Measurements from ENCODE around the gene ZNF17.
A peak's percentile ranks its signal among the peaks of the same experiment; 100 is the strongest.

ZNF17 gene

DNA sequence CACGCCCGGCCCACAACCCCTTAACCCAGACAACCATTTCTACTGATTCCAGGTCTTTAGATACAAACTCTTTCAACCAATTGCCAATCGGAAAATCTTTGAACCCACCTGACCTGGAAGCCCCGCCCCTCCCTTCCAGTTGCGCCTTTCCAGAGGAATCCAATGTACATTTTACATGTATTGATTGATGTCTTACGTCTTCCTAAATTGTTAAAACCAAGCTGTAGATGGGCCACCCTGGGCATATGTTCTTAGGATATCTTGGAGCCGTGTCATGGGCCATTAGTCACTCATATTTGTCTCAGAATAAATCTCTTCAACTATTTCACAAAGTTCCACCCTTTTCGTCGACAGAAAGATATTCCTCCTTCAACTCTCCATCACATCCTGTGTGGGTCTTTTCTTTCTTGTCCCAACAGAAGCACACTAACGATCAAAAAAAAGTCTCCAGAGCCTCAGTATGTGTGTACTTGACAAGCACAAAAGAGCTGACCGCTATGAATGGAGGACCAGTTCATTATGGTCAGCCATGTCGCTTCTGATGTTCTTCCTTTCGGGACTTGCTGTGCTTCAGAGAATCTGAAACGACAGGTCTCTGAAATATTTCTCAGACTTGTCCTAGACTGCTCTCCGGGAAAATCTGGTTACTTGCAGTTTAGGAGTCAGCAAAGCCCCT lies 23.6 kb downstream of the ZNF17 start:
- DNase-seq: no peak

DNA sequence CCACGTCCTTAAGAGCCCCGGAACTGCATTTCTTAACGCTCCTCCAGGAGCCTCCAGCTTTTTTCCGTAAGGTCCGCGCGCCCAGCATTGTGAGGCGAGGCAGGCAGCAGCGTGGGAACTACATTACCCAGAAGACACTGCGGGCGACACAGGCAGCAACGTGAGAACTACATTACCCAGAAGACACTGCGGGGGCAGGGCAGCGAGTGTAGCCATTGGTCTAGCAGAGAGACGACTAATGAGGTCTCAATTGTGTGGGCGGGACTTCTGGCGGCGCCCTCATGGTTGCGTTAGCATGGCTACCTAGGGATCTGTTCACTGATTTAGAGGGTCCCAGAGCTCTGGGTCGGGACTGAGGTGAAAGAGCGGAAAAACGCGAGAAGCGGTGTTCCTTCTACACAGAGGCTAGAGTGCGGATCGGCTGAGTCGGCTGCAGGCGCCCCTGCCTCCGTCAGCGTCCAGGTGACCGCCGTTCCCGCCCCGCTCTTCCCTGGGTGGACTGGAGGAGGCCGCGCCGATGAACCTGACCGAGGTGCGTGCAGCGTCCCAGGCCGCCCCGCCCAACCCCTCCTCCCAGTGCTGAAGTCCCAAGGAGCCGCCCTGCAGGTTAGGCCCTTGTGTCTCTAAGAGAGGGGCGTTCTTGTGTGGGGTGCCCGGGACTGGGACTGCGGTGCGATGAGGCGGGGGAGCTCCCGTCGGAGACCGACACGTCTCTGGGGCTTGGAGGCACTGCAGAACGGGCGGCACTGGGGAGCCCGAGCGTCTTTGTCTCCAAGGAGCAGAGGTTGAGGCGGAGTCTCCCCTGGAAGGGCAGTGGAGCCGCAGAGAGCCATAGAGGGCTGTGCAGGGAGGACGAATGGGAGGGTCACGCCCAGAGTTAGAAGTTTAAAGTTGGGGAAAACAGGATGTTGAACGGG lies 24.4 kb downstream of the ZNF17 start, which contains the start of gene ZNF749:
ZNF749 (plus strand) TSS at position 264 of the 917 bp plus-strand sequence; CDS start at position 518, 254 bp downstream.
- peak; percentile 98 for DNase-seq

DNA sequence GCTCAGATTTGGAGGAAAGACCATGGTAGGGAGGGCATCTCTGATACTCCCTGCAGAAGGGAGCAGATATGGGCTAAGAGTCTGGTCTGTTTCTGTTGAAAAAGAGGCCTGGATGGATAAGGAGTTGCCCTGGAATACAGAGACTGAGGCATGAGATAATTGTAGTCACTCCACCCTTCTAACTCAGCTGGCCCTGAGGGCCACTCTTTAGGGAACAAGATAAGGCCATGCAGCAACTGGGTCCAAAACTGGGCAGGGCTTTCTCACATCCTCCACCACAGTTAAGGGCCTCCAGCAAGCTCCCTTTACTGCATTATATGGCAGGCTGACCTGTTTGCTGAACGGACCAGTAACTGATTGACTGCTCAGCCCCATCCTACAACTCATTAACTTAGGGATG lies 25.5 kb downstream of the ZNF17 start:
- DNase-seq: no peak

DNA sequence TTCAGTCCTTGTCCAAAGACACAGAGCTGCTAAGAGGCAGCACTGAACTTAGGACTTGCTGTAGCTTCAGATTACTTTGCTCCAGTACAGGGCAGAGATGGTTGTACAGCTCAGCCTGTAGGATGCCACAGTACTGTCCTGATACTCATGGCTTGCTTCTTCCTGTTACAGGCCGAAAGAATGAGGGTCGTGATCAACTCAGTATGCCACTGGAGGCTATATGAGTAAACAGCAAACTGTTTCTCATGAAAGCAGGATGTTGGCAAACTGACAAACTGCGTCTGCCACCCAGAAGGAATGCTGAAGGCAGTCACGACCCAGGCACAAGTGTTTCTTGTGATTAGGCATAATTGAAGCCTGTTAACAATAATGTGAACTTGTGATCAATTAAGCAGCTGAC lies 27.0 kb downstream of the ZNF17 start:
- no peak for DNase-seq

DNA sequence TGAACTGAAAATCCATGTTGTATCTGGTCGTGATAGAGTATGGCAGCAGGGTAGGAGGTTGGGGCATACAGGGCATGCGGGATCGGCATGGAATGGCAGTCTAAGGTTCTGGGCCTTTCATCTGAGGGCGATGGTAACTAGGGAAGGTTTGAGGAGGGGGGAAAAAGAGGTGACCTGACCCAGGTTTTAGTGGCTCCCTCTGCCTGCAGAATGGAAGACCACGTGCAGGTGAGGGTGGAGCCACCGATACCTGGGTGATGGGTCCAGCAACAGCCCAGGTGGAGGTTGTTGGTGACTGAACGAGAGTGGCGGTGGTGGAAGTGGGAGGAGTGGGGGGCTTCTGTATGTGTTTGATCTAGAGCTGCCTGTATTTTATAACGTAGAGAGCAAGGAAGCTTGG lies 28.0 kb downstream of the ZNF17 start:
- no peak for DNase-seq

DNA sequence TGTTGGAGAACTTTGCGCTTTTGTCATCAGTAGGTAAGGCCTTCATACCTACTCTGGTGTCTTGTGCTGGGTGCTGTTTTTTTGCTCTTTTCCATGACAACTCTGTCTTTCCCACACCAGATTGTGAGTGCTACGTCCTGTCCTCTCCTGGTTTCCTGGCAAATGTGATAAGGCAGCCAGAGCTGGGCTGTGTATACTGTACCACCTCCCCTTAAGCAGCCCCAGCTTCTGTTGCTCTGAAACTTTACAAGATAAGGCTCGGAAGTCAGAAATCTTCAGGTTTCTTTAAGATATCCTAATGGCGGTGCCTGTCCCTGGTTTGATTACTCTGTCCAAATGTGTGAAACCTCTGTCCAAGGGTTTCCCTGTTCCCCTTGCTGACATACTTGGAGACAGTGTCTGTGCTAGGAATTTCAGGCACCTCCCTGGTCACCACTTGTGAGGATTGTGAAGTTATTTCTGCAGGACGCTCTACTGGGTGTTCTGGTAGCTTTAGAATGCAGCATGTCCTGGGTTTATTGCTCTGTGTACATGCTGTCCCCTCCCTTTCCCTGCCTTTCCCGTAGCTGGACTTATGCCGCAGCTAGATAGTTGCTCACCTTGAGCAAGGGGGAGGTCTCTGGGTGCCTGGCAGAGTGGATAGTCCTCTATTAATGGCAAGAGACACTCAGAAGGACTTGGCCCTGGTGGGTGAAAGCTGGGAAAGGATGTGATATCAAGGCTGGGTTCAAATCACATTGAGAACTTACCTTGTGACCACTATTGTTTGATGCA lies 31.2 kb downstream of the ZNF17 start:
- DNase-seq: no peak

DNA sequence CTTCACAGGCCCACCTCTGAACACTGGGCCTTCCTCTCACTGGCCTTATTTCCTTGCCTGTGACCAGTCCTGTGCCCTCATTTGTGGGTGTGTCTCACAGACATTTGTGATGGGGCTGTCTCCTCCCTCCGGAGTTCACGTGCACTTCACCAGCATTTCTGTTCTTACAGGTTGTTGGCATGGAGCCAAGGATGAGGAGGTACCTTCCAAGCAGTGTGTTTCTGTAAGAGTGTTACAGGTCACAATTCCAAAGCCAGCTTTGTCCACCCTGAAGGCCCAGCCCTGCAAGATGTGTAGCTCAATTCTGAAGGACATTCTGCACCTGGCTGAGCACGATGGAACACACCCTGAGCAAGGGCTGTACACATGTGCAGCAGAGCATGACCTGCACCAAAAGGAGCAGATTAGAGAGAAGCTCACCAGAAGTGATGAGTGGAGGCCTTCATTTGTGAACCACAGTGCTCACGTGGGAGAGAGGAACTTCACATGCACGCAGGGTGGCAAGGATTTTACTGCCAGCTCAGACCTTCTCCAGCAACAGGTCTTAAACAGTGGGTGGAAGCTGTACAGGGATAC lies 32.2 kb downstream of the ZNF17 start:
- DNase-seq: no peak

DNA sequence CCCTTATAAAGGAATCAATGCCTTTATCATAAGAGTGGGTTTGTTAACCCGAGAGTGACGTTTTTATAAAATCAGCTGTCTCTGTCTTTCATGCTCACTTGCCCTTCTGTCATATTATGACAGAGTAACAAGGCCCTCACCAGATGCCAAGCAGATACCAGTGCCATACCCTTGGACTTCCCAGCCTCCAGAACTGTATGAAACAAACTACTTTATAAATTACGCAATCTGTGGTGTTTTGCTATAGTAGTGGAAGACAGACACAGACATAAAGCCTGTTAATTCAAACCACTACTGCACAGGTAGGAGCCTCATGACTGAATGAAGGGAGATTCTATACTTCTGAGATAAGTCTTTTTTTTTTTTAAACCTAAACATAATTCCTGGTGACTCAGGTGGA lies 41.3 kb downstream of the ZNF17 start:
- DNase-seq: no peak

DNA sequence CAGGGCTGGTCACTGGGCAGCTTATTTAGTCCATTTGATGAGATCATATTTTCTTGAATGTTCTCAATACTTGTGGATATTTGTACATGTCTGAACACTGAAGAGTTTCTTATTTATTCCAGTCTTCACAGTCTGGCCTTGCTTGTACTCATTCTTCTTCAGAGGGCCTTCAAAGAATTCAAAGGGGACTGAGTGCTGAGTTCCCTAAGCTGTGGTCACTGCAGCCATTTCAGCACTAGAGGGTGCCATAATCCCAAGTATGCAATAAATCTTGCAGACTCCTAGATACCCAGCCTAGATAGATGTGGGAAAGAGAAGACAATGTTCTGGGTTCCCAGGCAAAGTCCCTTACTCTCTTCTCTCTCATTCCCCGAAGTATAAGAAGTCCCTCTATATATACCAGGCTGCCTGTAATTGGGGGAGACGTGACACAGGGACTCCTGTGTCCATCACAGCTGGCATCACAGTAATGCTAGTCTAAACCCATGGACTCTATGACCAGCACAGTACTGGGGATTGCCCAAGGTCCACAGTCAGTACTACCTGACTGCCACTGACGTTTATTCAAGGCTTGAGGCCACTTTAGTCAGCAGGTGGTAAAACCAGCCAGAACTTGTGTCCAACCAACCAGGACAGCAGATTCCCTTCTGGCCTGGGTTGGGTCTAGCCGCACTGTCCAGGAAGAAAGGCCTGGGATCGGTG lies 54.9 kb downstream of the ZNF17 start:
- no peak for DNase-seq

DNA sequence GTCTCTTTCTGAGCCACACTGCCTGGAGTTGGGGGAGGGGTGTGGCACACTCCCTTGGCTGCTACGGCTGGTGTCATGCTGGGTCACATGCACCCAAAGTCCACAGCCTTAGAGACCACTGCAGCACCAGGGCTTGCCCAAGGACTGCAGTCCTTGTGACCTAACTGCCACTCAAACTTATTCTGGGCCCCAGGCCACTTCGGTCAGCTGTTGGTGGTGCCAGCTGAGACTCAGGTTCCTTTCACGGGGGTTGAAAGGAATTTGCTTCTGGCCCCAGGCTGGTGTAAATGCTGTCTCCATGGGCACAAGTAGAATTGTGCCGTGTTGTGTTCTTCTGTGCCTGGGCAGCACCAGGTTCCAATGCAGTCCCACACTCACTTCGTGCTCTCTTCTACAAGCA lies 55.5 kb downstream of the ZNF17 start:
- no peak for DNase-seq
